Measurements from ENCODE around the gene FBXO15.

DNA sequence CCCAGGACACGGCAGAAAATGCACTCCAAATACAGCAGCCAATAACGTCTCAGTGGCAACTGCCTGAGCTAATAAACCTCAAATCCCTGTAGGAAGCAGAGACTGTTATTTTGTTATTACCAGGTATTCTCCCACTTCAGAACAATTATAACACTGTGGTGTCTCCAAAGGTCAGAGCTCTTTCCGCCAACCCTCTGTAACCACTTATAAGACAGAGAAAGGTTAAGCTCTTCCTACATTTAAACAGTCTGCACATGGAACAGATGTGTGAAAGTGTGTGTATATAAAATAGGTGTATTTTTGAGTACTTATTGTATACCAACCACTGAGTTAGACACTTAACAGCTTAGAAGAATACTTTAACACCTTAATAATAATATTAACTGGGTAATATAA lies 64.1 kb downstream of the FBXO15 start:
- TF ChIP-seq POLR2A (IDR thresholded peaks at IDR 0.05) = no peak
- TF ChIP-seq, protein P1, sequence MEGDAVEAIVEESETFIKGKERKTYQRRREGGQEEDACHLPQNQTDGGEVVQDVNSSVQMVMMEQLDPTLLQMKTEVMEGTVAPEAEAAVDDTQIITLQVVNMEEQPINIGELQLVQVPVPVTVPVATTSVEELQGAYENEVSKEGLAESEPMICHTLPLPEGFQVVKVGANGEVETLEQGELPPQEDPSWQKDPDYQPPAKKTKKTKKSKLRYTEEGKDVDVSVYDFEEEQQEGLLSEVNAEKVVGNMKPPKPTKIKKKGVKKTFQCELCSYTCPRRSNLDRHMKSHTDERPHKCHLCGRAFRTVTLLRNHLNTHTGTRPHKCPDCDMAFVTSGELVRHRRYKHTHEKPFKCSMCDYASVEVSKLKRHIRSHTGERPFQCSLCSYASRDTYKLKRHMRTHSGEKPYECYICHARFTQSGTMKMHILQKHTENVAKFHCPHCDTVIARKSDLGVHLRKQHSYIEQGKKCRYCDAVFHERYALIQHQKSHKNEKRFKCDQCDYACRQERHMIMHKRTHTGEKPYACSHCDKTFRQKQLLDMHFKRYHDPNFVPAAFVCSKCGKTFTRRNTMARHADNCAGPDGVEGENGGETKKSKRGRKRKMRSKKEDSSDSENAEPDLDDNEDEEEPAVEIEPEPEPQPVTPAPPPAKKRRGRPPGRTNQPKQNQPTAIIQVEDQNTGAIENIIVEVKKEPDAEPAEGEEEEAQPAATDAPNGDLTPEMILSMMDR (IDR thresholded peaks at IDR 0.05) = no peak

Measured in thyroid gland (tissue), 4 donors.